SK-N-SH treated with all-trans-retinoic acid at 6 μM for 48 hours (cell line): ENCODE measurements around the gene PCDH9.

Source experiments
- ARNTL ChIP-seq: fragments of 450-650 bp; formaldehyde crosslinking; IDR thresholded peaks from 2 replicates; pipeline ENCODE4 v1.5.0; 2020; ENCODE audit warnings: low read depth, mild to moderate bottlenecking, moderate library complexity, borderline replicate concordance
- CREB5 ChIP-seq: fragments of 250-450 bp; sonication (Bioruptor Pico); IDR thresholded peaks from 2 replicates; pipeline ENCODE4 v1.5.1; 2020; ENCODE audit warnings: low read depth, mild to moderate bottlenecking, moderate library complexity
- ESRRG ChIP-seq: fragments of 250-450 bp; sonication (Bioruptor Pico); IDR thresholded peaks from 2 replicates; pipeline ENCODE4 v1.6.1; 2021; ENCODE audit warnings: mild to moderate bottlenecking
- GLIS3 ChIP-seq: fragments of 250-450 bp; sonication (Bioruptor Pico); IDR thresholded peaks from 2 replicates; pipeline ENCODE4 v1.5.0; 2020; ENCODE audit warnings: mild to moderate bottlenecking, moderate library complexity
- OSR1 ChIP-seq: fragments of 250-450 bp; sonication (Bioruptor Pico); IDR thresholded peaks from 2 replicates; pipeline ENCODE4 v1.8.0; 2022; ENCODE audit warnings: moderate library complexity, mild to moderate bottlenecking, inconsistent platforms
- PATZ1 ChIP-seq: fragments of 250-450 bp; sonication (Bioruptor Pico); IDR thresholded peaks from 2 replicates; pipeline ENCODE4 v1.8.0; 2020; ENCODE audit warnings: mild to moderate bottlenecking, moderate library complexity, borderline replicate concordance
- PPARA ChIP-seq: fragments of 250-450 bp; sonication (Bioruptor Pico); IDR thresholded peaks from 2 replicates; pipeline ENCODE4 v1.5.0; 2020; ENCODE audit warnings: mild to moderate bottlenecking, borderline replicate concordance
- TSHZ2 ChIP-seq: fragments of 250-450 bp; sonication (Bioruptor Pico); IDR thresholded peaks from 2 replicates; pipeline ENCODE4 v1.5.0; 2020; ENCODE audit warnings: mild to moderate bottlenecking, moderate library complexity
- ZC3H10 ChIP-seq: fragments of 250-450 bp; sonication (Bioruptor Pico); IDR thresholded peaks from 2 replicates; pipeline ENCODE4 v1.5.1; 2021; ENCODE audit warnings: mild to moderate bottlenecking, moderate library complexity
- ZFP30 ChIP-seq: fragments of 450-650 bp; formaldehyde crosslinking; IDR thresholded peaks from 2 replicates; pipeline ENCODE4 v1.5.0; 2022; ENCODE audit warnings: mild to moderate bottlenecking, moderate library complexity

- TF ChIP-seq PPARA (CRISPR knock-in tag) = no peak
- no peak for TF ChIP-seq CREB5
- no peak for TF ChIP-seq OSR1 (CRISPR knock-in tag)
- TF ChIP-seq ESRRG (CRISPR knock-in tag) = no peak
- TF ChIP-seq ZFP30 = no peak
- TF ChIP-seq PATZ1 (CRISPR knock-in tag) = no peak
- no peak for TF ChIP-seq ARNTL (CRISPR knock-in tag)
- TF ChIP-seq TSHZ2 (CRISPR knock-in tag) = no peak
- TF ChIP-seq GLIS3 = no peak
- TF ChIP-seq ZC3H10 = no peak
Measured at GRCh38 chr13:66922444-66922843, 307.7 kb downstream of the PCDH9 start.
